Upper lobe of left lung (tissue), 6 donors: ENCODE results near the gene HEG1. TPM values are rescaled to one million over a fixed set of nuclear protein-coding genes. Genes with fewer than 3 reads are reported as not detected.

Source experiments
- ATAC-seq, 2 donors: fragments of 200-7000 bp; cut with Tn5 transposase; one replicate each; pipeline ENCODE4 v1.9.1; 2022; ENCODE audit warnings: mild to moderate bottlenecking in 2 of 2, moderate library complexity in 2 of 2; ENCODE audit not compliant: low FRiP score in 2 of 2
- DNase-seq, 2 donors: peaks; one replicate each; pipeline ENCODE4 v3.0.0-alpha.2; 2019 to 2020
- H3K27ac ChIP-seq, 4 donors: fragments of 200-600 bp; sonication (generic); one replicate each; pipeline ENCODE4 v1.5.1; 2016 to 2019
- H3K27me3 ChIP-seq, 4 donors: fragments of 200-600 bp; sonication (generic); one replicate each; pipeline ENCODE4 v1.5.1; 2017 to 2019
- H3K36me3 ChIP-seq, 4 donors: fragments of 200-600 bp; sonication (generic); one replicate each; pipeline ENCODE4 v1.5.1; 2016 to 2019
- H3K4me1 ChIP-seq, 4 donors: fragments of 200-600 bp; sonication (generic); one replicate each; pipeline ENCODE4 v1.5.1; 2018 to 2019
- H3K4me3 ChIP-seq, 4 donors: fragments of 200-600 bp; sonication (generic); one replicate each; pipeline ENCODE4 v1.5.1; 2017 to 2019; ENCODE audit warnings: mild to moderate bottlenecking in 2 of 4, moderate library complexity in 1 of 4
- H3K9me3 ChIP-seq, 4 donors: fragments of 200-600 bp; sonication (generic); one replicate each; pipeline ENCODE4 v1.5.1; 2018 to 2019
- CTCF ChIP-seq, 6 experiments: fragments of 450-650 bp in 4 of 6; fragments of 200-600 bp in 2 of 6; sonication (generic) in 2 of 6; IDR thresholded peaks; one replicate each; pipeline ENCODE4 v1.5.1; 2016 to 2019; ENCODE audit warnings: antibody characterized with exemption in 6 of 6
- EP300 ChIP-seq, 4 donors: sonication (generic); formaldehyde crosslinking; IDR thresholded peaks; one replicate each; pipeline ENCODE4 v1.5.1; 2017; ENCODE audit warnings: antibody characterized with exemption in 4 of 4, control low read depth in 2 of 4
- POLR2A ChIP-seq, 4 donors: fragments of 450-650 bp; IDR thresholded peaks; one replicate each; pipeline ENCODE4 v1.5.1; 2016 to 2017; ENCODE audit warnings: antibody characterized with exemption in 4 of 4, mild to moderate bottlenecking in 2 of 4
- POLR2AphosphoS5 ChIP-seq, 2 donors: sonication (generic); formaldehyde crosslinking; IDR thresholded peaks; one replicate each; pipeline ENCODE4 v1.5.1; 2017; ENCODE audit warnings: antibody characterized with exemption in 2 of 2
- WGBS, 2 donors: methylation state at CpG; one replicate each; pipeline ENCODE4 v1.1.5; 2017 to 2018; 5-methylcytosine and 5-hydroxymethylcytosine counted together
- total RNA-seq, 6 donors: library from RNA; depleted of rRNA in 4 of 6; stranded (reverse); fragments of >200 nt in 4 of 6; gene quantifications; one replicate each; pipeline versions ENCODE4 v1.1.0 to v1.2.1, GENCODE V29; 2016 to 2021
- donor health status: DM: no; HTN: no; CAD: no; lungs with moderate emphysema.
- donor health status: DM: no; HTN: yes; CAD: no; lungs with severe emphysema.

HEG1 gene
- total RNA-seq, 6 donors from 2014 or later = 45.1 to 168 (median 100) TPM

GRCh38 chr3:125062904-125063618, 7.3 kb upstream of the HEG1 start:
- peak; percentile 38 to 59 for TF ChIP-seq POLR2AphosphoS5 (IDR thresholded peaks at IDR 0.05)
- peak in 2 of 4 donors; percentile 64 to 87 for TF ChIP-seq EP300 (IDR thresholded peaks at IDR 0.05)
- TF ChIP-seq CTCF (IDR thresholded peaks at IDR 0.05) = no peak
- 22 to 40% methylated on average over 6 to 7 of the region's 7 CpGs for WGBS, 2 donors
- ATAC-seq = peak; percentile 39 to 75
- Histone ChIP-seq H3K36me3 (no peaks in the 10 kb centered on the region), H3K9me3 (no peaks in the 10 kb centered on the region), H3K4me3 (no peak overlapping the region), H3K27me3 (no peaks in the 10 kb centered on the region), H3K27ac (peak overlapping the region; percentile 50 to 79 (median 61)), H3K4me1 (peaks cover 26 to 44% (median 38%) of the 10 kb centered on the region in 4 donors)
- peak in 1 of 2 donors; percentile 40 for DNase-seq

GRCh38 chr3:125061646-125062045, 5.8 kb upstream of the HEG1 start:
- no peaks in the 10 kb centered on the region for H3K27me3 ChIP-seq
- WGBS, 2 donors = 71 to 78% methylated on average over 5 of the region's 5 CpGs
- no peak for DNase-seq
- no peaks in the 10 kb centered on the region for H3K9me3 ChIP-seq
- peak overlapping the region; percentile 47 to 79 (median 61) for H3K27ac ChIP-seq
- TF ChIP-seq EP300 (IDR thresholded peaks at IDR 0.05) = no peak
- TF ChIP-seq POLR2AphosphoS5 (IDR thresholded peaks at IDR 0.05) = no peak
- no peak for TF ChIP-seq POLR2A (IDR thresholded peaks at IDR 0.05)
- no peak for TF ChIP-seq CTCF (IDR thresholded peaks at IDR 0.05)
- ATAC-seq = no peak
- peak overlapping the region in 1 of 4 donors; percentile 11 for H3K4me3 ChIP-seq
- H3K36me3 ChIP-seq = no peaks in the 10 kb centered on the region
- H3K4me1 ChIP-seq = peaks cover 26 to 53% (median 40%) of the 10 kb centered on the region in 4 donors

DNA sequence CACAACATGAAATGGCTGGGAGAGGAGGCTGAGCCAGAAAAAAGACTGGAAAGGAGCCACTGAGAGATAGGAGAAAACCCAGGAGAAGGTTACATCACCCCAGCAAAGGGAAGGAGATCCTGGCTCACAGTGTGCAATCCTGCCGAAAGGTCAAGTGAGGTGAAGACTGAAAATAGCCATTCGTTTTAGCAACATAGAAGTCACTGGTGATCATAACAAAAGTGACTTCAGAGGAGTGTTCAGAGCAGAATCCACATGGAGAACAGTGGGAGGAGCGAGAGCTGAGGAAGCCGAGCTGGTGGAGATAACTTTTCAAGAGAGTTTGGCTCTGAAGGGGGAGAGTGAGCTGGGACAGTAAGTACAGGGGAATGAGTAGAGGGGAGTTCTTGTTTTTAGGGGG, 5.4 kb upstream of the HEG1 start:
- TF ChIP-seq POLR2AphosphoS5 (IDR thresholded peaks at IDR 0.05) (peak; percentile 71 to 76), CTCF (IDR thresholded peaks at IDR 0.05) (no peak), POLR2A (IDR thresholded peaks at IDR 0.05) (no peak), EP300 (IDR thresholded peaks at IDR 0.05) (peak in 1 of 4 donors; percentile 74)
- Histone ChIP-seq H3K27ac (peak overlapping the region; percentile 47 to 79 (median 61)), H3K36me3 (no peaks in the 10 kb centered on the region), H3K27me3 (no peaks in the 10 kb centered on the region), H3K4me3 (peak overlapping the region in 1 of 4 donors; percentile 11), H3K4me1 (peaks cover 30 to 57% (median 45%) of the 10 kb centered on the region in 4 donors), H3K9me3 (no peaks in the 10 kb centered on the region)
- WGBS, 2 donors = 41 to 52% methylated on average over 4 of the region's 4 CpGs
- peak; percentile 52 to 86 for ATAC-seq
- DNase-seq = peak in 1 of 2 donors; percentile 37

- Histone ChIP-seq H3K4me1 (peaks cover 31 to 58% (median 48%) of the 10 kb centered on the region in 4 donors), H3K9me3 (no peaks in the 10 kb centered on the region), H3K27ac (peak overlapping the region in 1 of 4 donors; percentile 79), H3K4me3 (no peak overlapping the region), H3K36me3 (no peaks in the 10 kb centered on the region), H3K27me3 (no peaks in the 10 kb centered on the region)
- TF ChIP-seq EP300 (IDR thresholded peaks at IDR 0.05) (no peak), POLR2AphosphoS5 (IDR thresholded peaks at IDR 0.05) (no peak), POLR2A (IDR thresholded peaks at IDR 0.05) (no peak), CTCF (IDR thresholded peaks at IDR 0.05) (no peak)
- WGBS, 2 donors = 77 to 88% methylated on average over 5 to 7 of the region's 7 CpGs
- DNase-seq = no peak
- ATAC-seq = no peak
These were observed 3.9 kb upstream of the HEG1 start for GRCh38 chr3:125059488-125060245.
